GM19328 (cell line): Measurements from ENCODE around the gene MADCAM1.

Source experiments
- ATAC-seq: cut with Tn5 transposase; IDR thresholded peaks from one replicate; pipeline ENCODE4 v1.9.1; 2021; ENCODE audit warnings: mild to moderate bottlenecking, moderate library complexity; ENCODE audit not compliant: unreplicated experiment

MADCAM1 gene

GRCh38 chr19:488505-489417 is 7.5 kb upstream of the MADCAM1 start:
- ATAC-seq = peak; percentile 78

GRCh38 chr19:489418-490196 is 6.7 kb upstream of the MADCAM1 start:
- peak; percentile 5 for ATAC-seq

- ATAC-seq = no peak
Observed at GRCh38 chr19:491146-491741, 5.0 kb upstream of the MADCAM1 start.

- no peak for ATAC-seq
Observed at GRCh38 chr19:492091-492531, 4.2 kb upstream of the MADCAM1 start.

- ATAC-seq = no peak
Observed at GRCh38 chr19:493391-494170, 2.7 kb upstream of the MADCAM1 start.

GRCh38 chr19:494171-495080 is 1.9 kb upstream of the MADCAM1 start:
- ATAC-seq = no peak

- no peak for ATAC-seq
Observed at GRCh38 chr19:495081-495401, 1.2 kb upstream of the MADCAM1 start.

- ATAC-seq = no peak
Observed at GRCh38 chr19:495402-496111, 729 bp upstream of the MADCAM1 start.

- no peak for ATAC-seq
Observed at GRCh38 chr19:496986-497385, 700 bp downstream of the MADCAM1 start.

GRCh38 chr19:497491-497868 is 1.2 kb downstream of the MADCAM1 start:
- no peak for ATAC-seq

- ATAC-seq = no peak
Observed at GRCh38 chr19:497869-498510, 1.7 kb downstream of the MADCAM1 start.

- no peak for ATAC-seq
Observed at GRCh38 chr19:498511-498891, 2.2 kb downstream of the MADCAM1 start.

- ATAC-seq = no peak
Observed at GRCh38 chr19:498977-499623, 2.8 kb downstream of the MADCAM1 start.

- ATAC-seq = no peak
Observed at GRCh38 chr19:501646-502045, 5.4 kb downstream of the MADCAM1 start.

GRCh38 chr19:504616-505015 is 8.3 kb downstream of the MADCAM1 start:
- ATAC-seq = no peak

GRCh38 chr19:506404-507285 is 10.4 kb downstream of the MADCAM1 start:
- ATAC-seq = peak; percentile 67
